NCI-H1417 treated with DMSO at 0.1 percent for 48 hours (cell line): ENCODE data around the gene SMC1B.
"Not testable (repeated sequence)": the region's sequence is repeated elsewhere in the genome, so short reads cannot be mapped to it uniquely, and the experiment has no call there.

ENCODE experiments used
- DNase-seq: peaks from one replicate; lab custom pipeline; 2025; lab: John Stamatoyannopoulos, UW

SMC1B gene, protein sequence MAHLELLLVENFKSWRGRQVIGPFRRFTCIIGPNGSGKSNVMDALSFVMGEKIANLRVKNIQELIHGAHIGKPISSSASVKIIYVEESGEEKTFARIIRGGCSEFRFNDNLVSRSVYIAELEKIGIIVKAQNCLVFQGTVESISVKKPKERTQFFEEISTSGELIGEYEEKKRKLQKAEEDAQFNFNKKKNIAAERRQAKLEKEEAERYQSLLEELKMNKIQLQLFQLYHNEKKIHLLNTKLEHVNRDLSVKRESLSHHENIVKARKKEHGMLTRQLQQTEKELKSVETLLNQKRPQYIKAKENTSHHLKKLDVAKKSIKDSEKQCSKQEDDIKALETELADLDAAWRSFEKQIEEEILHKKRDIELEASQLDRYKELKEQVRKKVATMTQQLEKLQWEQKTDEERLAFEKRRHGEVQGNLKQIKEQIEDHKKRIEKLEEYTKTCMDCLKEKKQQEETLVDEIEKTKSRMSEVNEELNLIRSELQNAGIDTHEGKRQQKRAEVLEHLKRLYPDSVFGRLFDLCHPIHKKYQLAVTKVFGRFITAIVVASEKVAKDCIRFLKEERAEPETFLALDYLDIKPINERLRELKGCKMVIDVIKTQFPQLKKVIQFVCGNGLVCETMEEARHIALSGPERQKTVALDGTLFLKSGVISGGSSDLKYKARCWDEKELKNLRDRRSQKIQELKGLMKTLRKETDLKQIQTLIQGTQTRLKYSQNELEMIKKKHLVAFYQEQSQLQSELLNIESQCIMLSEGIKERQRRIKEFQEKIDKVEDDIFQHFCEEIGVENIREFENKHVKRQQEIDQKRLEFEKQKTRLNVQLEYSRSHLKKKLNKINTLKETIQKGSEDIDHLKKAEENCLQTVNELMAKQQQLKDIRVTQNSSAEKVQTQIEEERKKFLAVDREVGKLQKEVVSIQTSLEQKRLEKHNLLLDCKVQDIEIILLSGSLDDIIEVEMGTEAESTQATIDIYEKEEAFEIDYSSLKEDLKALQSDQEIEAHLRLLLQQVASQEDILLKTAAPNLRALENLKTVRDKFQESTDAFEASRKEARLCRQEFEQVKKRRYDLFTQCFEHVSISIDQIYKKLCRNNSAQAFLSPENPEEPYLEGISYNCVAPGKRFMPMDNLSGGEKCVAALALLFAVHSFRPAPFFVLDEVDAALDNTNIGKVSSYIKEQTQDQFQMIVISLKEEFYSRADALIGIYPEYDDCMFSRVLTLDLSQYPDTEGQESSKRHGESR

DNA sequence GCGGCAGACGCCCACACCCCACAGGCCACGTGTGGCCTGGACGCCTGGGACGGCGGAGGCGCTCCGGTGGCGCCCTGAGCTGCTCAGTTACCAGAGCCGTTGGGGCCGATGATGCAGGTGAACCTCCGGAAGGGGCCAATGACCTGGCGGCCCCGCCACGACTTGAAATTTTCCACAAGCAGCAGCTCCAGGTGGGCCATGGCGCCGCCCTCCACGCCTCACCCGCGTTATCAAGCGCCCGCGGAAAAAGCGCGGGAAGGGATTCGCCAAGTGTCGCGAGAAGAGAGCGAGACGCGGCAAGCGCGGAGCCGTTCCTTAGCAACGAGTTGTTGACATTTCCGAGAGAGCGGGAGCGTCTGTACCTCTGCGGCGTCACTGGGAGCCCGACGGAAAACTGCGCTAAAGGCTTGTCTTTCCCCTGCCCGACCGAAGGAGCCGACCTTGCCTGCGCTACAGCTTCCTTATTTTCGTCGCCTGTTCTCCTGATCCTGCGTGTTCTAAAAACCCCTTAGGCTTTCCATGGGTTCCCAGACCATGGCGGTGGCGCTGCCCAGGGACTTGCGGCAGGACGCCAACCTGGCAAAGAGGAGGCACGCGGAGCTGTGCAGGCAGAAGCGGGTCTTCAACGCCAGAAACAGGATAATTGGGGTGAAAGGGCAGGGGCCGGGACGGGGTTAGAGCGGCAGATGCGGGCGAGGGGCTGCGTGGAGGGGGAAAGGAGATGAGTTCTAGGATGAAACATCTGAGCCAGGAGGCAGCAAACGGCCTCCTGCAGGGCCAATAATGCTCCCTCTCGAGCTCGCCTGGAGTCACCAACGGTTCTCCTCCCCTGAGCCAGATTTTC is at the start of gene SMC1B, which contains the start of gene RIBC2:
TSS of gene SMC1B (minus strand) at position 232 of the 844 bp plus-strand sequence. CDS start at position 200, 32 bp downstream.
TSS of gene RIBC2 (plus strand) at position 326 of the 844 bp plus-strand sequence. CDS start at position 520, 194 bp downstream.
- peak; percentile 38 for DNase-seq

- no peak for DNase-seq
These were observed 48.7 kb upstream of the SMC1B start for GRCh38 chr22:45462034-45462655.

GRCh38 chr22:45460288-45461109 is 47.1 kb upstream of the SMC1B start:
- DNase-seq, result no peak

- DNase-seq, result no peak
These were observed 45.8 kb upstream of the SMC1B start for GRCh38 chr22:45459235-45459634.

DNA sequence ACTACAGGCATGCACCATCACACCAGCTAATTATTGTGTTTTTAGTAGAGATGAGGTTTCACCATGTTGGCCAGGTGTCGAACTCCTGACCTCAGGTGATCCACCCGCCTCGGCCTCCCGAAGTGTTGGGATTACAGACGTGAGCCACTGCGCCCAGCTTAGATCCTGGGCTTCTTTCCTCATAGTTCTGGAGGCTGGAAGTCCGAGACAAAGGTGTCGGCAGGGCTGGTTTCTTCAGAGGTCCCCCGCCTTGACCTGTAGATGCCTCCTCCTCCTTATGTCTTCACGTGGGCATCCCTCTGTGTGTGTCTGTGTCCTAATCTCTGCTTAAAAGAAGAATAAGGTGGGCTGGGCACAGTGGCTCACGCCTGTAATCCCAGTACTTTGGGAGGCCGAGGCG is 45.1 kb upstream of the SMC1B start:
- DNase-seq, result no peak

- DNase-seq, result no peak
These were observed 43.4 kb upstream of the SMC1B start for GRCh38 chr22:45456811-45457210.

- DNase-seq, result no peak
These were observed 42.2 kb upstream of the SMC1B start for GRCh38 chr22:45455621-45456020.

GRCh38 chr22:45455212-45455611 is 41.8 kb upstream of the SMC1B start:
- no peak for DNase-seq

DNA sequence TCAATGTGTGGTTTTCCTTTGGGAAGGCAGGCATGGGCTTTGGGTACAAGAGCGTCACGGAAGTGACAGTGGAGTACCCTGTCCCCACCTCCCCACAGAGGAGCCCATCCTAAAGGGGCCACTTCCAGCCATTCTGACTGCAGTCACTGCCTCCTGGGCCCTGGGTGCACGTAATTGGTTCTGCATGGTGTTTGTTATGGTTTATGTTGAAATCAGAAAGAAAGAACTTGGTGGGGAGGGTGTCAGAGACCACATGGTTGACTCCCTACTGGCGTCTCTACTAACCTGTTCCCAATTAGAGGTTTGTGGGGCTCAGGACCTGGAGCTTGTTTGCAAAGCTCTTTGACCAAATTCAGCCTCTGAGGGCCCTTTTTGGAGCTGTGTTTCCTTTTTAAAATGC is 40.9 kb upstream of the SMC1B start:
- no peak for DNase-seq

- no peak for DNase-seq
These were observed 40.4 kb upstream of the SMC1B start for GRCh38 chr22:45453764-45454163.

DNA sequence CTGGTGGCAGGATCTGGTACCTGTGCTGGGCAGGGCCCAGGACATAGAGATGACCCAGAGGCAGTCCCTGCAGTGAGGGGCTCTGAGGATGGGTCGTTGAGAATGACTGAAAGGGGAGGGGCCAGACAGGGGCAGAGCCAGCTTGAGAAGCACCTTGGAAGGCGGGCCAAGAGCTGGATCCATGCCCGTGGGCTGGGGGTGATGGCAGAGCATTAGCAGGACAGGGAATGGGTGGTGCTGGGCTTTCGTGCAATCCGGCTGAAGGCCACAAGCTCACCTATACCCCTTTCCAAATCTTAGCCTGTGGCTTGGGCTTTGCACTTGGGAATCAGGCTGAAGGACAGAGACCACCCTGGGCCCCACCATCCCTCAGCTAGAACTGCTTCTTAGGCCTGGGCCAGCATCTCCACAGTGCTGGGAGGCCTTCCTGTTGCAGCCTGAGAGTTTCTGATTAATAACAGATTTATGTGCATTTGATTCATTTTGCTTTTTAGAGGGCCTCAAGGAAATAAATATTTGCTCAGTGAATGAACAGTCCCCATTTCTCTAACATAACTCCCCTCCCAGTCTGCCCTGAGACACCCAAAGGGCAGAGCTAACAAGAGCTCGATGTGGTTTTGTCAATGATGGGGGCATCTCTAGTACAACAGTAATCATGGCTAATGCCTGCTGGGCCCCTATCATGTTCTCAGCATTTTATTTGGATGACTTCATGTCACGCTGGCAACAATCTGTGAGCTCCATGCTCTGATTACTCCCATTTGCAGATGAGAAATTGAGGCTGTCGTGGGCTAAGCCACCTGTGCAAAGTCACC is 39.4 kb upstream of the SMC1B start:
- DNase-seq, result no peak

DNA sequence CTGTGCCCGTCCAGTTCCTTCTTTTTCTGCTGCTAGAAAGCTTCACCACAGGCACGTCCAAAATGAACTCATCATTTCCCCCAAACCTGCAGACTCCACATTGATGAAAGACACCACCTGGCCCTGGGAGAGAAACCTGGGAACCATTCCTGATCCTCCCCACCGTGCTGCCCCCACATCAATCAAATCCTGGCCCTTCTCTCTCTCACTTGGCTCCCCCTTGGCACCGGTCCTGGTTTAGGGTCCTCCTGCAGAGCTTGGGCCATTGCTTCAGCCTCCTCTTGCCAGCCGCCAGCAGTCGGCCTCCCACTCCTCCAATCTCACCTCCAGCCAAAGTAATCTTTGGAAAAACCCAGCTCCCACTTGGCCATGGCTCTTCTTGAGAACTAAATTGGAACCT is 38.6 kb upstream of the SMC1B start:
- no peak for DNase-seq

DNA sequence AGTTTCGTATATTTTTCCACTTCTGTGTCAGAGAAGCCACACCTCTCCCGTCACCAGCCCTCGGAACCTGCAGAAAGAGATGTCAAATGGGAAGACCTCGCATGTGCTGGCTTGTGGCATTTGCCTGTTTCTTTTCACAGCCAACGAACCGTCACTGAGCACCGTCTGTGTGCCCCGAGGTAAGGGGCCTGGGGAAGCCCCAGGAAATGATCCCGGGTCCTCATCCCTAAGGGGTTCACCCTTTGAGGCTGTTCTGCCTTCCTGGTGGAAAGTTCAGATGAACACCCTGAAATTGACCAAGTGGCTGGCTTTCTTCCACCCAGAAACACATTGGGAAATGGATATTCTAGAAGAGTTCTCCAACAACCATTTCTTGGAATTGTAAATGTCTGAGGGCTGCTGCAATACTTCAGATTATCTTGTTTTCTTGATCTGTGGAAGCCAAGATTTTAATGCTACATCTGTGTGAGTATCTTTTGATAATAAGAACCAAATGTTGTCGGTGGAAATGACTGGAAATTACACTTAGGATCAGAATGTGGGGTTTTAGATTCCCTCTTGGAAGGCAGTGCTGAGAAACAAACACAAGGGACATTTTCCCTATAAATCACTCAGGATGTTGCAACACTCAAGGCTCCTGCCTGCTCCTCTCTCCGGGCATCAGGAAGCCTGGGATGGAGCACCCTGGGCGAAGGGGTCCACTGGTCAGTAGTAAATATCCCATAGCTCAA is 37.7 kb upstream of the SMC1B start:
- no peak for DNase-seq

- no peak for DNase-seq
These were observed 36.8 kb upstream of the SMC1B start for GRCh38 chr22:45450101-45450785.

- not testable (repeated sequence) for DNase-seq
These were observed 36.0 kb upstream of the SMC1B start for GRCh38 chr22:45449442-45449841.

DNA sequence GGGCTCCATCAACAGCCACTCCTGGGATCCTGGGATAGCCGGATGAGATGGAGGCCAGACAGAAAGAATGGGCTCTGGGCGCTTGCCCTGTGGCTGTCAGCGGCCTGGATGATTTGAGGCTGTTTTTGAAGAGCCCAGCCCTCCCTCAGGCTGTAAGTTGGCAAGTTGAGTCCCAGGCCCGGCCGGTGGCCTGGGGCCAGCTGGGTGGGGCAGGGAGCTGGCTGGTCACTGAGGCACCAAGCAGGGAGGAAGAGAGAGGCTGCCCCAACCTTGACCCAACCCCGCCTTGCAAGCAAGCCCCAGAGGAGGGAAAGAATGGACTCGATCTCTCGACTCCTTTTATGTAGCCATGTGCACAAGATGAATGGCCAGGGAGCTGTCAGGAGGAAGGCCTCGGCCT is 35.0 kb upstream of the SMC1B start:
- DNase-seq, result no peak

GRCh38 chr22:45447596-45447995 is 34.2 kb upstream of the SMC1B start:
- not testable (repeated sequence) for DNase-seq

- no peak for DNase-seq
These were observed 32.8 kb upstream of the SMC1B start for GRCh38 chr22:45446216-45446615.
